ENCODE data around the gene TNNI3K.

DNA sequence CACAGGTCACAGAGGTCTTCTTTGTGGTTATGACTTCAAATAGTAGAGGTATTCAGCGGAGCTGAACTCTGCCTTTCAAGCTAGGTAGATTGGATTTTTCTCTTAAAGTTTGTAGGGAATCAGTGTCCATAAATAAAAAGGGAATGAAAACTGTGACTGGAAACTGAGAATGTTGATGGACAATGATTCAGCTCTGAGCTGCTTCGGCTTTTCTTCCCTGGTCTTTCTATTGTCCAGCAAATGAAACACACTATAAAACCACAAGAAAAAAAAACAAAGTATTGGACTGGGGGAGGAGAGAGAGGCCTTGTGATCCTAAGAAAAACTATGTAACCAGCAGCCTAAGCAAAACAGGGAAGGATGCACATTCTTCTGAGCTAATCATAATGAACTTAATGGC lies 11.1 kb downstream of the TNNI3K start:
- TF ChIP-seq ZNF274 (IDR thresholded peaks at IDR 0.05; ENCODE audit: low read depth, low read length) (no peak), YY1 (IDR thresholded peaks at IDR 0.05; ENCODE audit: insufficient read depth, insufficient read length) (no peak)
